ENCODE results near the gene CHST15.

DNA sequence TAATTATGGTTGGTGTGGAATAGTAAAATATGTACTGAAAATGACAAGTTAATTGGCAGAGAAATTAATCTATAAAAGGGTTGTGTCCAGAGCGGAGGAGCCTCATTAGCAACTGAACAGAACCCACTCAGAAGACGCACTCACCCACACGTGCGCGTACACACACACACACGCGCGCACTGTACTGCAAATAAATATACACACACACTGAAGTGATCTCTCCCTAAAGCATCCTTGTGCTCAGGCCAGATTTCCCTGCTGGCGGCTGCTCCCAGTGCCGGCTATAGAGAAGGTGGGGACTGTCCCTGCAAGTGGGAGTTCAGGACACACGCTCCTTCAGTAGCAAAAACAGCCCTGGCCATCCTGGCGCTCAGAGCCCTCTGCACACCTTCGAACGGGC lies 85.2 kb downstream of the CHST15 start:
- TF ChIP-seq, protein P1, sequence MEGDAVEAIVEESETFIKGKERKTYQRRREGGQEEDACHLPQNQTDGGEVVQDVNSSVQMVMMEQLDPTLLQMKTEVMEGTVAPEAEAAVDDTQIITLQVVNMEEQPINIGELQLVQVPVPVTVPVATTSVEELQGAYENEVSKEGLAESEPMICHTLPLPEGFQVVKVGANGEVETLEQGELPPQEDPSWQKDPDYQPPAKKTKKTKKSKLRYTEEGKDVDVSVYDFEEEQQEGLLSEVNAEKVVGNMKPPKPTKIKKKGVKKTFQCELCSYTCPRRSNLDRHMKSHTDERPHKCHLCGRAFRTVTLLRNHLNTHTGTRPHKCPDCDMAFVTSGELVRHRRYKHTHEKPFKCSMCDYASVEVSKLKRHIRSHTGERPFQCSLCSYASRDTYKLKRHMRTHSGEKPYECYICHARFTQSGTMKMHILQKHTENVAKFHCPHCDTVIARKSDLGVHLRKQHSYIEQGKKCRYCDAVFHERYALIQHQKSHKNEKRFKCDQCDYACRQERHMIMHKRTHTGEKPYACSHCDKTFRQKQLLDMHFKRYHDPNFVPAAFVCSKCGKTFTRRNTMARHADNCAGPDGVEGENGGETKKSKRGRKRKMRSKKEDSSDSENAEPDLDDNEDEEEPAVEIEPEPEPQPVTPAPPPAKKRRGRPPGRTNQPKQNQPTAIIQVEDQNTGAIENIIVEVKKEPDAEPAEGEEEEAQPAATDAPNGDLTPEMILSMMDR (IDR thresholded peaks at IDR 0.05) = no peak
- TF ChIP-seq POLR2A (IDR thresholded peaks at IDR 0.05) = no peak
